ENCODE measurements around the gene PCED1A. TPM values are rescaled to one million over a fixed set of nuclear protein-coding genes. Genes with fewer than 3 reads are reported as not detected.

PCED1A gene
- total and polyA plus RNA-seq, 2 of the 13 experiments (the other 11 are each of a cell fraction or from before 2014, with no cell fraction given), result 40.1 to 84.2 TPM

DNA sequence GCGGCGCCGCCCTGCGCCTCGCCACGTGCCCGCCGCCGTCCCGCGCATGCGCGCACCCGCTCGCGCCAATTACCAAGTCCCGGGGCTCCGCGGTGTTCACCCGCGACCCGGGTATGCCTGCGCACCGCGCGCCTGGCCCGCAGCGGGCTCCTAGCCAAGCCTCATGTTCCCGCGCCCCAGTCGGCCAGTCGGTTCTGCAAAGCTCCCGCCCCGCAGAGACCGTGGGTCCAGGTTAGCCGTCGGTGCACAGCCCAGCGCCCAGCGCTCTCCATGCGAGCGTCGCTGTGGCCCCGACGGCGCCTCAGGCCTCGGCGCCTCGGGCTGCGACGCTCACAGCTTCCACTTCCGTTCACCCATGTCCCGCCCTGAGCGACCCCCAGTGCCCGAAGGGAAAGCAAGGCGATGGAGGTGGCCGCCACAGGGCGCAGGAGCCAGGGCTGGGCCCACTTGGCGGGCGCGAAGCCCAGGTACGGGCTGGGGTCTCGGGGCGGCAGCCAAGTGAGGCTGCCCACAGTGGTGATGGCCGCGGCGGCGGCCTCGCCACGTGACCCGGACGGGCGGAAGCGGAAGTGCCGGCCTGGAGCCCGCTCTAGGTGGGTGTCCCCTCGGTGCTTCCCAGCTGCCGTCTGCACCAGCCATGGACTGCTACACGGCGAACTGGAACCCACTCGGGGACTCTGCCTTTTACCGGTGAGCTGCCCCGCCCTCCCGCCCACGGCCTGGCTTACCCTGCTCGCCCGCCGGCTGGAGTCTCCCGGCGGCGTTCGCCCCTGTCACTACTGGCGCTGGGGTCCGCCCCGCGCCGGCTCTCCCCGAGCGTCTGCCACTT is at the start of gene PCED1A, which contains the start of gene VPS16 (continued):
- TF ChIP-seq CREB1 (IDR thresholded peaks at IDR 0.05), result 0 out of 2 replicates have a peak, but pooled peaks have one; percentile 22
- TF ChIP-seq CREB1 (CRISPR knock-in tag; IDR thresholded peaks at IDR 0.05), result no peak
- no peak for TF ChIP-seq SNRNP70 (IDR thresholded peaks at IDR 0.05; ENCODE audit: low read depth, low read length)
- TF ChIP-seq FOXA3 (CRISPR knock-in tag; IDR thresholded peaks at IDR 0.05), result peak; percentile 66
- peak; percentile 96; the same call in 1 of the 2 replicates for TF ChIP-seq ARNT2 (CRISPR knock-in tag; IDR thresholded peaks at IDR 0.05; ENCODE audit: low read depth)
- TF ChIP-seq TBL1XR1 (IDR thresholded peaks at IDR 0.05; ENCODE audit: borderline replicate concordance, low read length, partially characterized antibody), result peak; percentile 52
- TF ChIP-seq JARID2 (CRISPR knock-in tag; IDR thresholded peaks at IDR 0.05; ENCODE audit: insufficient replicate concordance), result peak; percentile 72
- TF ChIP-seq GATAD2A (CRISPR knock-in tag; IDR thresholded peaks at IDR 0.05), result no peak
- TF ChIP-seq, protein P1, sequence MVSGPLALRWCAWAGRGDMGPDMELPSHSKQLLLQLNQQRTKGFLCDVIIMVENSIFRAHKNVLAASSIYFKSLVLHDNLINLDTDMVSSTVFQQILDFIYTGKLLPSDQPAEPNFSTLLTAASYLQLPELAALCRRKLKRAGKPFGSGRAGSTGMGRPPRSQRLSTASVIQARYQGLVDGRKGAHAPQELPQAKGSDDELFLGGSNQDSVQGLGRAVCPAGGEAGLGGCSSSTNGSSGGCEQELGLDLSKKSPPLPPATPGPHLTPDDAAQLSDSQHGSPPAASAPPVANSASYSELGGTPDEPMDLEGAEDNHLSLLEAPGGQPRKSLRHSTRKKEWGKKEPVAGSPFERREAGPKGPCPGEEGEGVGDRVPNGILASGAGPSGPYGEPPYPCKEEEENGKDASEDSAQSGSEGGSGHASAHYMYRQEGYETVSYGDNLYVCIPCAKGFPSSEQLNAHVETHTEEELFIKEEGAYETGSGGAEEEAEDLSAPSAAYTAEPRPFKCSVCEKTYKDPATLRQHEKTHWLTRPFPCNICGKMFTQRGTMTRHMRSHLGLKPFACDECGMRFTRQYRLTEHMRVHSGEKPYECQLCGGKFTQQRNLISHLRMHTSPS (CRISPR knock-in tag; IDR thresholded peaks at IDR 0.05; ENCODE audit: low read depth), result peak; percentile 85
- TF ChIP-seq HNF4A (CRISPR knock-in tag; IDR thresholded peaks at IDR 0.05), result peak; percentile 23; the same call in 1 of the 2 replicates
- peak; percentile 87; the same call in 1 of the 2 replicates for TF ChIP-seq NFKBIZ (CRISPR knock-in tag; IDR thresholded peaks at IDR 0.05)
- TF ChIP-seq, protein P2, sequence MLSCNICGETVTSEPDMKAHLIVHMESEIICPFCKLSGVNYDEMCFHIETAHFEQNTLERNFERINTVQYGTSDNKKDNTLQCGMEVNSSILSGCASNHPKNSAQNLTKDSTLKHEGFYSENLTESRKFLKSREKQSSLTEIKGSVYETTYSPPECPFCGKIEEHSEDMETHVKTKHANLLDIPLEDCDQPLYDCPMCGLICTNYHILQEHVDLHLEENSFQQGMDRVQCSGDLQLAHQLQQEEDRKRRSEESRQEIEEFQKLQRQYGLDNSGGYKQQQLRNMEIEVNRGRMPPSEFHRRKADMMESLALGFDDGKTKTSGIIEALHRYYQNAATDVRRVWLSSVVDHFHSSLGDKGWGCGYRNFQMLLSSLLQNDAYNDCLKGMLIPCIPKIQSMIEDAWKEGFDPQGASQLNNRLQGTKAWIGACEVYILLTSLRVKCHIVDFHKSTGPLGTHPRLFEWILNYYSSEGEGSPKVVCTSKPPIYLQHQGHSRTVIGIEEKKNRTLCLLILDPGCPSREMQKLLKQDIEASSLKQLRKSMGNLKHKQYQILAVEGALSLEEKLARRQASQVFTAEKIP (CRISPR knock-in tag; IDR thresholded peaks at IDR 0.05; ENCODE audit: borderline replicate concordance), result no peak
- peak; percentile 96 for TF ChIP-seq SPEN (CRISPR knock-in tag; IDR thresholded peaks at IDR 0.05; ENCODE audit: low read depth)
- peak; percentile 69 for TF ChIP-seq ZZZ3 (CRISPR knock-in tag; IDR thresholded peaks at IDR 0.05; ENCODE audit: borderline replicate concordance)
- TF ChIP-seq, protein P3, sequence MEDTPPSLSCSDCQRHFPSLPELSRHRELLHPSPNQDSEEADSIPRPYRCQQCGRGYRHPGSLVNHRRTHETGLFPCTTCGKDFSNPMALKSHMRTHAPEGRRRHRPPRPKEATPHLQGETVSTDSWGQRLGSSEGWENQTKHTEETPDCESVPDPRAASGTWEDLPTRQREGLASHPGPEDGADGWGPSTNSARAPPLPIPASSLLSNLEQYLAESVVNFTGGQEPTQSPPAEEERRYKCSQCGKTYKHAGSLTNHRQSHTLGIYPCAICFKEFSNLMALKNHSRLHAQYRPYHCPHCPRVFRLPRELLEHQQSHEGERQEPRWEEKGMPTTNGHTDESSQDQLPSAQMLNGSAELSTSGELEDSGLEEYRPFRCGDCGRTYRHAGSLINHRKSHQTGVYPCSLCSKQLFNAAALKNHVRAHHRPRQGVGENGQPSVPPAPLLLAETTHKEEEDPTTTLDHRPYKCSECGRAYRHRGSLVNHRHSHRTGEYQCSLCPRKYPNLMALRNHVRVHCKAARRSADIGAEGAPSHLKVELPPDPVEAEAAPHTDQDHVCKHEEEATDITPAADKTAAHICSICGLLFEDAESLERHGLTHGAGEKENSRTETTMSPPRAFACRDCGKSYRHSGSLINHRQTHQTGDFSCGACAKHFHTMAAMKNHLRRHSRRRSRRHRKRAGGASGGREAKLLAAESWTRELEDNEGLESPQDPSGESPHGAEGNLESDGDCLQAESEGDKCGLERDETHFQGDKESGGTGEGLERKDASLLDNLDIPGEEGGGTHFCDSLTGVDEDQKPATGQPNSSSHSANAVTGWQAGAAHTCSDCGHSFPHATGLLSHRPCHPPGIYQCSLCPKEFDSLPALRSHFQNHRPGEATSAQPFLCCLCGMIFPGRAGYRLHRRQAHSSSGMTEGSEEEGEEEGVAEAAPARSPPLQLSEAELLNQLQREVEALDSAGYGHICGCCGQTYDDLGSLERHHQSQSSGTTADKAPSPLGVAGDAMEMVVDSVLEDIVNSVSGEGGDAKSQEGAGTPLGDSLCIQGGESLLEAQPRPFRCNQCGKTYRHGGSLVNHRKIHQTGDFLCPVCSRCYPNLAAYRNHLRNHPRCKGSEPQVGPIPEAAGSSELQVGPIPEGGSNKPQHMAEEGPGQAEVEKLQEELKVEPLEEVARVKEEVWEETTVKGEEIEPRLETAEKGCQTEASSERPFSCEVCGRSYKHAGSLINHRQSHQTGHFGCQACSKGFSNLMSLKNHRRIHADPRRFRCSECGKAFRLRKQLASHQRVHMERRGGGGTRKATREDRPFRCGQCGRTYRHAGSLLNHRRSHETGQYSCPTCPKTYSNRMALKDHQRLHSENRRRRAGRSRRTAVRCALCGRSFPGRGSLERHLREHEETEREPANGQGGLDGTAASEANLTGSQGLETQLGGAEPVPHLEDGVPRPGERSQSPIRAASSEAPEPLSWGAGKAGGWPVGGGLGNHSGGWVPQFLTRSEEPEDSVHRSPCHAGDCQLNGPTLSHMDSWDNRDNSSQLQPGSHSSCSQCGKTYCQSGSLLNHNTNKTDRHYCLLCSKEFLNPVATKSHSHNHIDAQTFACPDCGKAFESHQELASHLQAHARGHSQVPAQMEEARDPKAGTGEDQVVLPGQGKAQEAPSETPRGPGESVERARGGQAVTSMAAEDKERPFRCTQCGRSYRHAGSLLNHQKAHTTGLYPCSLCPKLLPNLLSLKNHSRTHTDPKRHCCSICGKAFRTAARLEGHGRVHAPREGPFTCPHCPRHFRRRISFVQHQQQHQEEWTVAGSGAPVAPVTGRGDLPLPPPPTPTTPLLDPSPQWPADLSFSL (CRISPR knock-in tag; IDR thresholded peaks at IDR 0.05), result 0 out of 2 replicates have a peak, but pooled peaks have one; percentile 48
- TF ChIP-seq FOXO4 (CRISPR knock-in tag; conservative IDR thresholded peaks at IDR 0.05), result peak; percentile 95
- peak; percentile 48; the same call in 1 of the 2 replicates for TF ChIP-seq GTF2F1 (IDR thresholded peaks at IDR 0.05; ENCODE audit: low read length)

All from HepG2 (cell line).